D721Med (cell line): Measurements from ENCODE around the gene BIVM.

Experiments
- DNase-seq: peaks from one replicate; pipeline ENCODE4 v3.0.0; 2011; ENCODE audit warnings: low spot score; ENCODE audit not compliant: insufficient read length
- FAIRE-seq: peaks from 2 replicates; lab custom pipeline; 2011; peaks lifted over from hg19 to GRCh38; lab: Jason Lieb, UNC
- CTCF ChIP-seq: IDR thresholded peaks from 2 replicates; pipeline ENCODE4 v1.5.1; 2012; ENCODE audit warnings: mild to moderate bottlenecking, control low read depth; ENCODE audit not compliant: insufficient read depth; ENCODE audit errors: missing control alignments

The BIVM gene

DNA sequence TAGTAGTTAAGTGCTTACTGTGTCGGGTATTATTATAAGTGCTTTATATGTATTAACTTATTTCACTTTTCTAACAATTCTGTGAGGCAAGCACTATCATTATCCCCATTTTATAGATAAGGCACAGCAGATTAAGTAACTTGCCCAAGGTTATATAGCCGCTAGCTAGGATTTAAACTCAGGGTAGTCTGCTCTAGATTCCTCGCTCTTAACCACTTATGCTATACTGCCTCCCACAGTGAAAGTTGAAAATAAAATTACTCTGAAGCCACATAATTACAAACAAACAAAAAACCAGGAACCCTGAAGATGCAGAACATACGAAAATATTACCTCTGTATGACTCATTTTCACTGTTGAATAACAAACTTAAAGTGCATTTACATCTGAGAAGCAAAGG is 29.2 kb upstream of the BIVM start:
- peak; percentile 8 for TF ChIP-seq CTCF
- DNase-seq (no peak), FAIRE-seq (no peak)

GRCh38 chr13:102770435-102770834 is 28.5 kb upstream of the BIVM start:
- TF ChIP-seq CTCF, result no peak
- DNase-seq, result no peak
- FAIRE-seq, result no peak

DNA sequence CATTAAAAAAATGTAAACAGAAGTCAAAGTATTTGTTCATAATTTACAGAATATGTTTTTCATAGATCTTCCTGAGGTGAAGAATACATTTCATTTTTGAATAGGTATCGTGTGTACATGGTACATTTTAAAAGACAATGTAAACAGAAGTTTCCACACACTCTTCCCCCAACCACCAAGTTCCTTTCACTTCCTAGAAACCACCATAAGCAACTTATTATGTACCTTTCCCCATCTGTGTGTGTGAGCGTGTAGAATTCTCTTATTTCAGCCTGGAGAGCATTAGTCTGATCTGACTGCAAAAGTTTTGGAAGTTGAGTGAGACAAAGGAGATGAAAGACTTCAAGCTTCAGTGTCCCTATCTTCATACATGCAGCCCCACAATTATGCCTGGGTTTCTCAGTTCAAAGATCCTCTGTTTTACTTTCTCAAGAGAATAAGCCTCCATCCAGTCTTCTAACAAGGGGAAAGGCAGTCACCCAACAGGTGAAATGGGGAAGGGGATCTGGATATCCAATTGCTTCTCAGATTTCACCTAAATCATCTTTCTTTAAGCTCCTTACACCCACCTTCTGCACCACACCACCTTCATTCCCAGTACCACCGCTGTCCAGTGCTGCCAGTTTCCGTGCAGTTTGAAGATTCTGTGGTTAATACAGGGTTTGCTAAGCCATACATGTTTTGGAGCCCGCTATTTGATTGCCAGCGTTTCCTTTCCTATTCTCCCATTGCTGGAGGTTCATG is 27.4 kb upstream of the BIVM start:
- FAIRE-seq (no peak), DNase-seq (no peak)
- no peak for TF ChIP-seq CTCF

DNA sequence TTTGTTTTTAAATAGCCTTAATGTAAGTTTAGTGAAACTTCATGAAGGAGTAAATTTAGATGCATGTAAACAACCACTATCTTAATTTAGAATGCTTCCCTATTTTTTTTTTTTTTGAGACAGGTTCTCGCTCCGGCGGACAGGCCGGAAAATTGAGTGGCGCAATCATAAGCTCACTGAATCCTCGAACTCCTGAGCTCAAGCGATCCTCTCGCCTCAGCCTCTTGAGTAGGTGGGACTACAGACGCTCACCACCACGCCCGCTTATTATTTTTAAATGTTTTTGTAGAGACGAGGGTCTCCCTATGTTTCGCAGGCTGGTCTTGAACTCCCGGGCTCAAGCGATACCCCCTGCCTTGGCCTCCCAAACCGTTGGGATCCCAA is 26.9 kb upstream of the BIVM start:
- FAIRE-seq (no peak), DNase-seq (no peak)
- TF ChIP-seq CTCF, result no peak

DNA sequence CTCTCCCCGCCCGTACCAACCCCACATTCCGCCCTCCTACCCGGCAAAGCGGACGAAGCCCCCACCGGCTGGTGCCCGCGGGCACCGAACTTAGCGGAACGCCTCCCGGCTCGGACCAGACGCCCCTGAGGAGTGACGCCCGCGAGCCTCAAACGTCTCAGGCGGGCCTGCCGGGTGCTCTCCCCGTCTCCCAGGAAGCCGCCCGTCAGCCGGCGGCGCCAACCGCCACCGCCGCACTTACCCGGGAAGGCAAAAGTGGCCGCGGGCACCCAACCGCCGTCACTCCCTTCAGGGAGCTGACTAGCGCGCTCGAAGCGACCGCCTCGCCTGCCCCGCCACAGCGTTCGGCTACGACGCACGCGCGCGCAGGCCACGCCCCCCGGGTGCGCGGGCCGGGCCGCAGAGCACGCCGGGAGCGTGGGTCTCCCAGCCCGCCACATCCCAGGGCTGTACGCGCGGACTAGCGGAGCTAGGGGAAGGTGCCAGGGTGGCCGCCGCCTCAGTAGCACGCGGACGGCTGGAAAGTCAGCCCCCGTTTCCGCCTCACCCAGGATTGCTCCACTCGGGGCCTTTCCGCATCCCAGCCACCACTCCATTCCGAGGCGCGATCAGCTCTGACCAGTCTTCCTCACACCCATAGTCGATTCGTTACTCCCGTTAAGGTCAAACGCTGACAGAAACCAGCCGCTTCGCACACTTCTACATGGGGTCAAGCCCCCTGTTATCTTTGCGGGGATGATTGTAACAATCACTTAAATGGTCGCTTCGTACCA is 25.3 kb upstream of the BIVM start, which contains the start of gene TEX30:
TSS of gene TEX30 (minus strand) at position 346 of the 773 bp plus-strand sequence. CDS start 3,760 bp downstream, outside the sequence.
- FAIRE-seq (no peak), DNase-seq (peak; percentile 40)
- no peak for TF ChIP-seq CTCF

DNA sequence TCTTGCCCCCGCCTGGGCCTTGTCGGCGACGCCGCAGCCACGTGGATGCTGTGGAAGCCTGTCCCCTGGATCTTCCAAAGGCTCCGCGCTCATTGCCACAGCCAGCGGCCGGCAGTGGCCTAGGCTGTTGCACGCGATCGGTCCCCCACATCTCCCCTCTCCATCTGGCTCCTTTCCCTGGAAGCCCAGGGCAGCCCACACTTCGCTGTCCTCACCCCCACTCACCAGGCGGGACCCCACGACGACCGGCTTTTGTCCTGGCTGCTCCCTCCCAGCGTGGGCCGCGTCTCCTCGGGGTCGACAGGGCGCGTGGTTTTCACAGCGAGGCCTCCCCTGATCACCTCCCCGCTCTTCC is 24.7 kb upstream of the BIVM start:
- no peak for DNase-seq
- no peak for TF ChIP-seq CTCF
- FAIRE-seq, result no peak
